K562 treated with DMSO at 1 percent for 48 hours (cell line): Measurements from ENCODE around the gene KIAA1143. TPM values are rescaled to one million over a fixed set of nuclear protein-coding genes. Genes with fewer than 3 reads are reported as not detected.

Experiments used
- total RNA-seq: library from RNA; unstranded; fragments of 300-600 nt; gene quantifications from 2 replicates; pipeline ENCODE4 v1.2.3, GENCODE V29; 2022; ENCODE audit warnings: low replicate concordance; ENCODE audit errors: extremely low read depth

KIAA1143 gene
- total RNA-seq = not detected in 2 replicates

GRCh38 chr3:44761424-44762169, at the start of gene KIAA1143, which contains the start of gene KIF15:
Gene KIAA1143, minus strand, starts transcription at chr3:44761619. Its CDS starts 17 bp downstream, at chr3:44761602.
Gene KIF15, plus strand, starts transcription at chr3:44761794. Its CDS starts 72 bp downstream, at chr3:44761866.

GRCh38 chr3:44729384-44729910, 32.0 kb downstream of the KIAA1143 start, which contains the start of gene ZNF501:
Gene ZNF501, plus strand, starts transcription at chr3:44729635. Its CDS starts 4,787 bp downstream, at chr3:44734422.

GRCh38 chr3:44712455-44713075, 48.9 kb downstream of the KIAA1143 start, which contains the start of gene ZNF502:
Gene ZNF502, plus strand, starts transcription at chr3:44712660. Its CDS starts 7,602 bp downstream, at chr3:44720262.

Other genes with a start within 250 kb of the KIAA1143 start
- not detected in 2 replicates for gene ZKSCAN7, start 206.4 kb downstream of the KIAA1143 start, total RNA-seq
- gene ZNF660, start 176.7 kb downstream of the KIAA1143 start, total RNA-seq = not detected in 2 replicates
- gene ZNF197, start 136.6 kb downstream of the KIAA1143 start, total RNA-seq = not detected in 2 replicates
- gene ZNF35, start 112.9 kb downstream of the KIAA1143 start, total RNA-seq = not detected in 2 replicates
- not detected in 2 replicates for gene ZNF502, start 49.0 kb downstream of the KIAA1143 start, total RNA-seq
- gene ZNF501, start 32.0 kb downstream of the KIAA1143 start, total RNA-seq = not detected in 2 replicates
- gene KIF15, start 175 bp upstream of the KIAA1143 start, total RNA-seq = not detected in 2 replicates
- gene TMEM42, start 100.3 kb upstream of the KIAA1143 start, total RNA-seq = not detected in 2 replicates
- not detected in 2 replicates for gene TGM4, start 113.0 kb upstream of the KIAA1143 start, total RNA-seq
- gene ZDHHC3, start 214.6 kb upstream of the KIAA1143 start, total RNA-seq = not detected in 2 replicates
- not detected in 2 replicates for gene EXOSC7, start 214.6 kb upstream of the KIAA1143 start, total RNA-seq